HG03432 (cell line): Measurements from ENCODE around the gene USP16.
"Not testable (repeated sequence)": the region's sequence is repeated elsewhere in the genome, so short reads cannot be mapped to it uniquely, and the experiment has no call there.

ENCODE experiments used
- ATAC-seq: cut with Tn5 transposase; IDR thresholded peaks from one replicate; pipeline ENCODE4 v1.9.1; 2021; ENCODE audit warnings: mild to moderate bottlenecking, moderate library complexity; ENCODE audit not compliant: unreplicated experiment

The USP16 gene

DNA sequence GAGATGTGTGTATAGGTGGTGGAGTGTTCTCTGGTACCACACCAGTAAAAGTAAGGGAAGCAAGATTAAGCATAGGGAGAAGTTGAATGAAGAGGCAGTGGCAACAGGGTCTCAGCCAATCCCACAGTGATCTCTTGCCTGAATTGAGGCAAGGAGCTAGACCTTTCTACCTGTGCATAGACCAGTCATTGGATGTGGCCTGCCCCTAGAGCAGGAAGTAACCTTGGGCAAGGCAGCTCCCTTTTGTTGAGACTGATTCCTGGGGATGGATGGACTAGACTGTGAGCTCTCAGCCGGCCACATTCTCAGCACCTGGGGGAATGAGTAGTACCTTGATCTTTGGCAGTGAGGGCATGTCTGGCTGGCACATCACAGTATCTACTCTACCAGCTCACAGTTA lies 6.4 kb downstream of the USP16 start:
- no peak for ATAC-seq

DNA sequence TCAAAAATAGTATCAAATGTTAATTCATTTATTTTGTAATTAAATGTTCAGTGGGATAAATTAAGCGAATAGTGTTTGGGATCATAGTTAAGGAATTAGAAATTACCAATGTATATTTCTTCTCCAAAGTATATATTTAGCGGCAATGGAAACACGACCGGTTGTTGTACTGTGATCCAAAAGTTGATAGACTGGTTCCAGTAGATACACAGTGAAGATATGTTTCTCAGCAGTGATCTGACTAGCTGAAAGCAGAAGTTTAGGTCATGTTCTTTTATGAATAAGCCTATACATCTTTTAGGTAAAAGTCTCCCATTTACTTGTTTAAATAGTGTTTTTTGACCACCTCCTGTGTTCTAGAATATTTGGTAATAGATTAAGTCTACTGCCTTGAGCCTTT lies 8.8 kb downstream of the USP16 start:
- ATAC-seq = no peak

DNA sequence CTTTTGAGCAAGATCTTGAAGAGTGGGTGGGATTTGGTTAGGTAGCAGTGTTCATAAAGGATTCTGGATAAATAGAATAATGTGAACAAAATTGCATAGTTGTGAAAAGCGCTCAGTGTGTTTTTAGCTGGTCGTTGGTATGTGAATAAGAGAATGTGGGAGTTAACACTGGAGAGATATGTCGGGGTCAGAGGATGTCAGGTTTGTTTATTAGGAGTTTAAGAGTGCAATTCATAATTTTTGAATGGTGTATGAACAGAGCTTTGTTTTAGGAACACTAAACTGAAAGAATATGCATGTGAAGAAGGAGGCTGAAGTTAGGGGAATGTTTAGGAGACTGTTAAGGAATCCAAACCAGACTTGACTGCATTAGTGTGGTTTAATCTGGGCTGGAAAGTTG lies 9.4 kb downstream of the USP16 start:
- ATAC-seq = no peak

DNA sequence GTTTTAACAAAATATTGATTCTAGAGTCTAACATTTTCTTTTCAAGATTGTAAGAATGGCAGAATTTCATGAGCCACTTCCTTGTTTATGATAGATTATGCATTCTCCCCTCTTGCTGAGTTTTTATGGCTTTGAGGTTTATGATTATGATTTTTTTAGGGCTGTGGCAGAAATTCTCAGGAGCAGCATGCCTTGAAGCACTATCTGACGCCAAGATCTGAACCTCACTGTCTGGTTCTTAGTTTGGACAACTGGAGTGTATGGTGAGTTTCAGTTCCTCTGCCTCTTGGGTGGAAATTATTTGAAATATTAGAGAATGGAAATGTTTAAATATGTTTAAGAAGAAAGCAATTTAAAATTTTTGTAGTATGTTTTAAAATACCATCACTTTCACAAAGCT lies 10.2 kb downstream of the USP16 start:
- ATAC-seq = no peak

DNA sequence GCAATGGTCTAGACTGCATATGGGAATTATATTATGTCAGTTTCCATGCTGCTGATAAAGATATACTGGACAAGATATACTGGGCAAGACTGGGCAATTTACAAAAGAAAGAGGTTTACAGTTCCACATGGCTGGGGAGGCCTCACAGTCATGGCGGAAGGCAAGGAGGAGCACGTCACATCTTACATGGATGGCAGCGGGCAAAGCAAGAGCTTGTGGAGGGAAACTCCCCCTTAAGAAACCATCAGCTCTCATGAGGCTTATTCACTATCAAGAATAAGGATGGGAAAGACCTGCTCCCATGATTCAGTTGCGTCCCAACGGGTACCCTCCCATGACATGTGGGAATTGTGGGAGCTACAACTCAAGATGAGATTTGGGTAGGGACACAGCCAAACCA lies 27.8 kb downstream of the USP16 start:
- ATAC-seq = no peak

DNA sequence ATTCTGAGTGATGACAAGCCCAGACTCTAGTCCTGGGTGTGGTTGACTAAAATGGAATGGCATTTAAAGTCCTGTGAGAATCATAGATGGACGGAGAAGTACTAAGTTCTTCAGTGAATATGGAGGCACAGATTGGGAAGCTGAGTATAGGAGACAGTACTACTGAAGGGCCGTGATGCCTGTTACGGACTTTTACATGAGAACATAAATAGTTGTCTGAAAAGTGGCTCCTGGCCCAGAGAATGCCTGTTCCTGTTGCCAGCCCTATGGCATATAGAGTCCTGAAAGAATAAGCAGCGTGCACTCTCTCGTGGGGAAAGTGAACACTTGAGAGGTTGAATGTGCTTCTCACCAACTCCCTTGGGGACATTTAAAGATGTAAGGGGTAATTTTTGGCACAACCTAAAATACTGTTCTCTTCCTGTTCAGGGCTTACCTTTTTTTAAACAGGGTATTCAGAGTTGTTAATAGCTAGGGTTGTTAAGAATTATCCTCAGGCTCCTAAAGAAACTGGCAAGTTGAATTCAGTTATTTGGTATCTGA lies 28.6 kb downstream of the USP16 start:
- ATAC-seq = no peak

DNA sequence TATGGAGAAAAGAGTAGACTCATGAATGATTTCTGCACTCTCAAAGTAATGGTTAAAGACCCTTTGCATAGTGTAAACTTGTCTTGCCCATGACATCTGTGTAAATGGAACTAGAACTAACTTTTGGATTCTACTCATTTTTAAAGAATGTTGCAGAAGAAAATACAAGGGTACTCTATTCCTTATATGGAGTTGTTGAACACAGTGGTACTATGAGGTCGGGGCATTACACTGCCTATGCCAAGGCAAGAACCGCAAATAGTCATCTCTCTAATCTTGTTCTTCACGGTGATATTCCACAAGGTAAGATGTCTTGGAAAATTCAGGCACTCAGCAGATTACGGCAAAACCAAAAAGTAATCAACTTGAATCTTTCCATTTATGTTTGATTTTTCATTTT lies 29.2 kb downstream of the USP16 start:
- no peak for ATAC-seq

DNA sequence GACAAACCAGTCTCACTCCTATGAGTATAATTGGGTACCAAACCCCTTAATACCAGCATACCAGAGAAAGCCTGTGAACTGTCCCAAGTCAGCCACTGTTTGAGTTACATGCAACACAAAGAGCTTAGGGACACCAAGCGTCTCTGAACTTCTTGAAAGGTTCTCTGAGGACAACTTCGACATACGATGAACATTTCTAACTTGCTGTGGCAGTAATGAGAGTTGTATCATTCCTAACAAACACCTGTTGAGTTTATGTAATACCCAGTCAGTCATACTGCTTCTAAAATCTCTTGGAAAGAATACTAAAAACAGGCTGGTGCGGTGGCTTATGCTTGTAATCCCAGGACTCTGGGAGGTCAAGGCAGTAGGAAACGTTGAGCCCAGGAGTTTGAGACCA lies 30.6 kb downstream of the USP16 start:
- ATAC-seq = no peak

DNA sequence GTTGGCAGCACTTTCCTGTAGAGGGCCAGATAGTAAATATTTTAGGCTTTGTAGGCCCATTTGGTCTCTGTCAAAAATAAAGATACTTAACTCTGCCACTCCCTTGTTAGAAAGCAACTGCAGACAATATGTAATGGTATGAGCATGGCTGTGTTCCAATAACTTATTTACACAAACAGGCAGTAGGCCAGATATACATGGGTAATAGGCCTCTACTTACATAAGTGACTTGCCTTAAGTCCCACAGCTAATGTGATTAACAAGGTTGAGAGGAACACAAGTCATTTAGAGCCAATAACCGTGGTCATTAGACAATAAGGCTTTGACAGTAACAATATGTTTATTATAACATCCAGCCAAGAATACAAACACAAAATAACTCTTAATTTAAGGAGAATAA lies 31.5 kb downstream of the USP16 start:
- ATAC-seq = no peak

DNA sequence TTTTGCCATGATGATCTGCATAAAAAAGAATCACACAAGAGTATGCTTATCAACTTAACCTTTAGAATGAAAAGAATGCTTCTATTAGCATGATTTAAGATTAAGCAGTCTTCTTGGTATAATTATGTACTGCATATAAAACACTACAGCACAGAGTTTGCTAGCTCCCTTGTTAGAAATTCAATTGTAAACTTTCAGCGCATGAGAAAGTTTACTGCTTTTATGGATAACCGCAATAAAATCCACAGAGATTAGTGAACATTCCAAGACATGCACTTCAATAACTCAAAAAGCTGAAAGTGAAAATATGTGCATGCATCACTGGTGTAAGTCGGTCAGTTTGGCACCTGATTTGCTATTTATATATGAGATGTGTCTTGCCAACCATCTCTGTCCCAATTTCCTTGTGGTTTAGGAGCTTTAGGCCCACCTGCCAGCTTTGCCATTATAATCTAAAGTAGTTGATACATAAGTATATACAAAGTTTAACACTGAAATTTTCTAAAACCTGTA lies 32.1 kb downstream of the USP16 start:
- ATAC-seq = no peak

DNA sequence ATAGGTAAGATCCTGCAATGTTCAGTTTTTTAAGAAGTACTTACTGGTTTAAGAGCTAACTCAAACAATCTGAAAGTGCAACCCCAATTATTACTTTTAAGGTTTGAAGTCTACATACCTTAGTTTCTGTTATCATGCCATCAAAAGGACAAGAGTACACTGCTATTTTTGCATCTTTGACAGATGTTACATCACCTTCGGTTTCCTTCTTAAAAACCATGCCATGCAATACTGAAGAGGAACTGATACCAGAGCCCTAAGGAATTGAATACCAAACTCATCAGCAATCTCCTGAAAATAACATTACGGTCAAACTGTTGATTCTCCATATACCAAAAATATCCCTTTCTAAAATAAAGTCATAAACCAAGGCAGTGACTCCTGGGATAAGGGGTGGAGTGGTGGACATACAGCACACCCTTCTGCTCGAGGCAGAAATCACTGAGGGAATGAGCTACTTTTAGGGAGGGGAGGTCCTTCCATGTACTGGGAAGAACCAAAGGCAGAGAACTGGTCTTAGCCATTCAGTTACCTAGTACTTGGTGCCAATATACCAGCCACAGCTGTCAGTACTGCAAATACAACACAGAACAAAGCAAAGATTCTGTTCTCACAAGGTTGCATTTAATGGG lies 40.5 kb downstream of the USP16 start:
- ATAC-seq = peak; percentile 99

DNA sequence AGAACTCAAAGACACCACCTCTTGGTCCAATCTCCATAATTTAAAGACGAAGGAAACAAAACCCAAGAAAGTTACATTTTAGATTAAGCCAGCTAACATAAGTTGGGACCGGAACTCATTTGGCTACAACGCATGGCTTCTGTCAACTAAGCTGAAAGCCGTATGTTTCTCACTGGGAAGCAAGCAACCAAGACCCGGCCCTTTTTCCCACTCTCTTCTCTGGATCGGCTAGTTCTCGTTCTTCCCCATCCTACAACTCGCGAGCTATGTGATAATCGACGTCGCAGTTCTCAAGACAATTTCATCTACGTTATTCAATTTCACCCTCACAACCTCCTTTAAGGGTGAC lies 48.4 kb downstream of the USP16 start:
- ATAC-seq = no peak

DNA sequence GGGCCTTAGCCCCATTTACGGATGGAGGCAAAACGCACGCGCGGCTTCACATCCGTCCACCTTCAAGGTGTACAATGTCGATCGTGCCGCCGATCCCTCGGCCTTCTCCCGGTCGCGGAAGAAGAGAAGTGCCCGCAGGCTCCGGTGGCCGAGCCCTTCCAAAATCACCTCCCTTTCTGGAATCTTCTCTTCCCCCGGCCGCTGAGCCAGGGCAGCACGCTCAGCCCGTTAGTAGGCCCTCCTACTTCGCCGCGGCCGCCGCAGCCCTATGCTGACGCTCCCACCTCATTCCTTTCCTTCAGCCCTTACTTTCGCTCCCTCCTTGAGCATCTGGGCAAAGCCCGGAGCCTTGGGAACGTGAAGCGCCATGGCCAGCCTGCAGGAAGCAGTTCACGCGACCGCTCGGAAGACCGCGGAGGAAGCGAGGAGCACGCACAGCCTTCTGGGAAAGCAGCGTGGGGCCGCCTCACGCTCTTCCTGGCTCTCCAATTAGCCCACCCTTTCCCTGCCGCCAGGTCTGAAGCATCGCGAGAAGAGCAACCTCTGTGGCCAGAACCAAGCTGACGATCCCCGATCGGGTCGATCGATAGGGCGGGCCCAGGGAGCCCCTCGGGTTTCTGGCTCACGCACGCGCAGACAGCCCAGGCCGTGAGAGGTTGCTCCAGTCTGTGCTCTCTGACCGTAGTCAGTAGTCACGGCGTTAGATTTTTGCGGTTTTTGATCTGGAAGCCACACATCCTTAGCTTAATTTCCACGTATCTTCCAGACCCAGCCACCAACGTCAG lies 48.9 kb downstream of the USP16 start, which contains the start of gene CCT8:
Gene CCT8 (minus strand): TSS at position 427 of the 785 bp plus-strand sequence. CDS start 58 bp downstream, at position 369.
- peak; percentile 95 for ATAC-seq

DNA sequence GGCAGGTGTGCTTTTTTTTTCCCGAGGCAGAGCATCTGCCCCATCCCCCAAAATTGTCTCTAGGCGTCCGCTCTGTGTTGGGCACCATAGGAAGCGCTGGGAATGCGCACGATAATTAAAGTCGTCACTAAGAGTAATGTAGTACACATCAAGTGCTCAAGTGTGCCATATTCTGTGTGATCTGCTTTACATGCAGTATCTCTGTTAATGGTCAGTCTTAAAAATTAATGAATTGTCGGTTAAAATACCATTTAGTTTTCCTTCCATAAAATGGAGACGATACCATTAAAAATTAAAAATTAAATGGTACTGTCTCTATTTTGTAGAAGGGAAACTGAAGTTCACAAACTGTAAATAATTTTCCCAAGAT lies 49.5 kb downstream of the USP16 start:
- peak; percentile 26 for ATAC-seq

DNA sequence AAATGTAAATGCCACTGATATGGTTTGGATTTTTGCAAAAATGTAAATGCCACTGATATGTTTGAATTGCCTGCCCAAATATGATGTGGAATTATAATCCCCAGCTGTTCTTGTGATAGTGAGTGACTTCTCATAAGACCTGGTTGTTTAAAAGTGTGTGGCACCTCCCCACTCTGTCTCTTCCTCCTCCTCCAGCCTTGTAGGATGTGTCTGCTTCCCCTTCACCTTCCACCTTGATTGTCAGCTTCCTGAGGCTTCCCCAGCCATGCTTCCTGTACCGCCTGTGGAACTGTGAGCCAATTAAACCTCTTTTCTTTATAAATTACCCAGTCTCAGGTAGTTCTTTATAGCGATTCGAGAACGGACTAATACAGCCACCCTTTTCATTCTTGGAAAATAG lies 50.3 kb downstream of the USP16 start:
- ATAC-seq = no peak

DNA sequence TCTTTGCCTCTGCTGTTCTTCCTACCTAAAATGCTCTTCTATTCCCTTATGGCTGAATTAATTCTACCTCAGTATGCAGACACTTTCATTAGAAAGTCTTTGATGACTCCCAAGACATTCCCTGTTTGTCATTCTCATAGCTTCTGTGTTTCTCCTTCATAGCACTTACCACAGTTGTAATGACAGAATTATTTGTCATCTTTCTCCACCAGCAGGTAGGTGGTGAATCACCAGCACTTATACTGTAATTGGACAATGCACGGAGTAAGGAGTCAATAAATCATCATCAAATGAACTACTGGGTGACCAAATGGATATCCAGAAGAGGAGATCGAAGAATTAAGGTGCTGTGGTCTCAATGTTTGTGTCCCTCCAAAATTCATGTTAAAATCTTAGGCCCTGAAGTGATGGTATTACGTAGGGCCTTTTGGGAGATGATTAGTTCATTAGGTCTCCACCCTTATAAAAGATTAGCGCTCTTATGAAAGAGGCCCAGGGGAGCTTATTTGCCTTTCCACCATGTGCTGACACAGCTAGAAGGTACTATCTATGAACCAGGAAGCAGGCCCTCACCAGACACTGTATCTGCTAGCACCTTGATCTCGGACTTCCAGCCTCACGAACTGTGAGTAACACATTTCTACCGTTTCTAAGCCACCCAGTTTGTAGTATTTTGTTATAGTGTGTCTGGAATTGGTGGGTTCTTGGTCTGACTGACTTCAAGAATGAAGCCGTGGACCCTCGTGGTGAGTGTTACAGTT lies 51.4 kb downstream of the USP16 start:
- ATAC-seq = no peak

DNA sequence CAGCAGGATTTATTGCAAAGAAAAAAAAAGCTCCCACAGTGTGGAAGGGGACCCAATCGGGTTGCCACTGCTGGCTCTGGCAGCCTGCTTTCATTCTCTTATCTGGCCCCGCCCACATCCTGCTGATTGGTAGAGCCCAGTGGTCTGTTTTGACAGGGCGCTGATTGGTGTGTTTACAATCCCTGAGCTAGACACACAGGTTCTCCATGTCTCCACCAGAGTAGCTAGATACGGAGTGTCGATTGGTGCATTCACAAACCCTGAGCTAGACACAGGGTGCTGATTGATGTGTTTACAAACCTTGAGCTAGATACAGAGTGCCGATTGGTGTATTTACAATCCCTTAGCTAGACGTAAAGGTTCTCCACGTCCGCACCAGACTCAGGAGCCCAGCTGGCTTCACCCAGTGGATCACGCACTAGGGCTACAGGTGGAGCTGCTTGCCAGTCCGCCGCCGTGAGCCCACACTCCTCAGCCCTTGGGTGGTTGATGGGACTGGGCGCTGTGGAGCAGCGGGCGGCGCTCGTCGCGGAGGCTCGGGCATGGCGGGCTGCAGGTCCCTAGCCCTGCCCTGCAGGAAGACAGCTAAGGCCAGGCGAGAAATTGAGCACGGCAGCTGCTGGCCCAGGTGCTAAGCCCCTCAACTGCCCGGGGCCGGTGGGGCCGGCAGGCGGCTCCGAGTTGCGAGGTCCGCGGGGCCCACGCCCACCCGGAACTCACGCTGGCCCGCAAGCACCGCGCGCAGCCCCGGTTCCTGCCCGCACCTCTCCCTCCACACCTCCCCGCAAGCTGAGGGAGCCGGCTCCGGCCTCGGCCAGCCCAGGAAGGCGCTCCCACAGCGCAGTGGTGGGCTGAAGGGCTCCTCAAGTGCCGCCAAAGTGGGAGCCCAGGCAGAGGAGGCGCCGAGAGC lies 52.5 kb downstream of the USP16 start:
- ATAC-seq = not testable (repeated sequence)

DNA sequence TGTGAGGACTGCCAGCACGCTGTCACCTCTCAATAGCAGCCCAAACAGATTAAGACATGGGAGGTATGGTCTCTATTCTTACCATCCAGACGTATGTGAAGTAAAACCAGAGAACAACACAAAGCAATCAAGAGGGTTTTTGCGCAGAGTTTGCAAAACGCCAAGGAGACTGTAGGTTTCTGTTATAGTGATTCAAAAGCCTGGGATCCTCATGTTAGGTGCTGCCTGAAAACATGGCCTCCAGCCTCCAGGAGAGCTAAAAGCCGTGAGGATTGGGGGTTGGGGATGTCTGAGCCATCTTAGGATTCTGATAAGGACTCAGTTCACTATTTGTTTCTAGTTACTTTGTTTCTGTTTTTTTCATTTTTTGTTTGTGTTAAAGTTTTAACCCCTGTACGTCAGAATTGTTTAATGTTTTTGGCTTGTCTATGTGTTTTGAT lies 53.2 kb downstream of the USP16 start:
- ATAC-seq = no peak

DNA sequence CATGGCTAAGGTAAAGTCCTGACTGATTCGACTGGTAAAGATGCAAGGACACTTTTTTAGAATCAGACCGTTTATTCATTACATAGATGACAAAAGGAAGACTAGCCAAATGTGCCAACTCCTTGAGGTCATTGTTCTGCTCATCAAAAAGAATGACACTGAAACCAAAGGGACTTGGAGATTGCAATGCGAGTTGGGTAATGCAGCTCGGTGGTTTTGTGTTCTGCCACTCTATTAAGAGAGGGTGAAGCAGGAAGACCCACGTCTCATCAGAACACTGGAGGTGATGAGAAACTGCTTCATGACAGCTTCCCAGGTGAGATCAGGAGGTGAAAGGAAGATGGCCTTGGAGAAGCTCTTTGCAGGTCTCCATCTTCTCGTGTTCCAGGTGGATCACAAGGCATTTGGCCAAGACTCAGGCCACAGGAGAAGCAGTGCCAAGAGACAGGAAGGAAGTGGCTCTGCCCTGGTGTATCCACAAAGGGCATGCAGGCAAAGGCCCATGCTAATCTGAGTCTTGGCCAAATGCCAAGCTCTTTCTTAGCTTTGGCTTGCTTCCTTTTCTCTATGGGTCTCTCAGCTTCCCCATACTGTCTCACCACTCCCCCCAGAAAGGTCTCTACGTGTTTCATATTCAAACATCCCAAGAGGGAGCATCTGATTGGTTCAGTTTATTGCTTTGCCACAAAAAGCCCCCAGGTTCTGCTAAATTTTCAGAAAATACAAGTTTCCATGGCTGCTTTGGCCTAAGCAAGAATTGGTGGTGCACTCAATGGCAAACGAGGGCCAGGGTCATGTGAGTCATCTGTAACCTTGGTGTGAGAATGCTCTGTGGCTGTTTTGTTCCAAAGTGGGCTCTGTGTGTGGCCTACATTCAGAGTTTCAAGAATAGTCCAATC lies 54.6 kb downstream of the USP16 start:
- ATAC-seq = peak; percentile 48
